ENCODE results near the gene SMARCA2. TPM values are rescaled to one million over a fixed set of nuclear protein-coding genes. Genes with fewer than 3 reads are reported as not detected.

The SMARCA2 gene
- total and polyA plus RNA-seq, 4 donors: 143 to 161 (median 152) TPM

GRCh38 chr9:2192356-2192979, 177.3 kb downstream of the SMARCA2 start:
- H3K36me3 ChIP-seq (ENCODE audit: control insufficient read depth, insufficient read depth, low read length): no peaks in the 10 kb centered on the region
- whole genome bisulfite sequencing (ENCODE audit: insufficient coverage): 40% methylated on average over 1 of the region's 5 CpGs
- no peak for DNase-seq (ENCODE audit: low read depth in 4 of 6, low spot score in 6 of 6)
- no peaks in the 10 kb centered on the region for H3K4me1 ChIP-seq (ENCODE audit: control insufficient read depth, insufficient read depth, low read length)
- no peak overlapping the region for H3K27ac ChIP-seq (ENCODE audit: low read depth, low read length)
- no peak overlapping the region for H3K4me3 ChIP-seq (ENCODE audit: low read depth, low read length)
- no peaks in the 10 kb centered on the region for H3K27me3 ChIP-seq (ENCODE audit: control insufficient read depth, insufficient read depth, low read length)
- no peaks in the 10 kb centered on the region for H3K9me3 ChIP-seq (ENCODE audit: control insufficient read depth, insufficient read depth, low read length)

DNA sequence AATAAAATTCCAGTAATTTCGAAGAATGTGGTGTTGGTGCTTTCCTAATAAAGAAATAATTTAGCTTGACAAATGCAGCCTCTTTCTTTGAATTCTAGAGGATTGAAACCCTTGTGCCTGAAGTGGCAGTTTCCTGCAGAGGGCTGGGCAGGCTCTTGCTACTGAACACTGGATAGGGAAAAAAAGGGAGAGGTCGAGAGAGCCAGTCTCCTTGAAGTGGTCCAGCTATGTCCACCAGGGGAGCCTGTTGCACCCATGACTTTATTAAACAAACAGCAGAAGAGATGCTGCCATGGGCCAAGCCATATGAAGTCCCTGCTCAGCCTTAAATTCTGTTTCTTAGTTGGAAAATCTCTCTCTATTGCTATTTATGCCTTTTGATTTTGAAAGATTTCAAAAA, 178.4 kb downstream of the SMARCA2 start:
- 40% methylated on average over 1 of the region's 2 CpGs for WGBS (ENCODE audit: insufficient coverage)
- H3K9me3 ChIP-seq (ENCODE audit: control insufficient read depth, insufficient read depth, low read length): no peaks in the 10 kb centered on the region
- no peak overlapping the region for H3K27ac ChIP-seq (ENCODE audit: low read depth, low read length)
- no peaks in the 10 kb centered on the region for H3K36me3 ChIP-seq (ENCODE audit: control insufficient read depth, insufficient read depth, low read length)
- H3K27me3 ChIP-seq (ENCODE audit: control insufficient read depth, insufficient read depth, low read length): no peaks in the 10 kb centered on the region
- H3K4me3 ChIP-seq (ENCODE audit: low read depth, low read length): no peak overlapping the region
- DNase-seq (ENCODE audit: low read depth in 4 of 6, low spot score in 6 of 6): no peak
- no peaks in the 10 kb centered on the region for H3K4me1 ChIP-seq (ENCODE audit: control insufficient read depth, insufficient read depth, low read length)

DNA sequence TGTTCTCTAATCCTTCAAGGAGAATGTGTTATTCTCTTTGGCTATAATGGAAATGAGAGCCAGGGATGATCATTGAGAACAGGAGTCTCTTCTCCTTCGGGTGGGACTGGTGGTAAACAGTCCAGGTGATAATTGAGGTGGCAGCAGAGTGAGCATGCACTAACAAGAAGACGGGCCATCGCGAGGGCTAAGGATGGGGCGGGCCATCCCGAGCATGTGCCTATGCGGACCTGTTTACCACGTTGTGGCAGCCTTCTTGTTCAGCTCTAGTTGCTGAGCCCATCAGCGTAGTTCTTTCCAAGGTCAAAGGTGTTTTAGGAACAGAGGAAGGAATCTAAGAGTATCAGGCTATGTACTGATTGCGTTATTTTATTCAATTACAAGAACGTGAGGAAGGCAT, 180.1 kb downstream of the SMARCA2 start:
- Histone ChIP-seq H3K27me3 (ENCODE audit: control insufficient read depth, insufficient read depth, low read length) (no peaks in the 10 kb centered on the region), H3K9me3 (ENCODE audit: control insufficient read depth, insufficient read depth, low read length) (no peaks in the 10 kb centered on the region), H3K4me3 (ENCODE audit: low read depth, low read length) (no peak overlapping the region), H3K36me3 (ENCODE audit: control insufficient read depth, insufficient read depth, low read length) (no peaks in the 10 kb centered on the region), H3K4me1 (ENCODE audit: control insufficient read depth, insufficient read depth, low read length) (no peaks in the 10 kb centered on the region), H3K27ac (ENCODE audit: low read depth, low read length) (no peak overlapping the region)
- 92% methylated on average over 9 of the region's 11 CpGs for WGBS (ENCODE audit: insufficient coverage)
- no peak for DNase-seq (ENCODE audit: low read depth in 4 of 6, low spot score in 6 of 6)

- Histone ChIP-seq H3K4me1 (ENCODE audit: control insufficient read depth, insufficient read depth, low read length) (no peaks in the 10 kb centered on the region), H3K27ac (ENCODE audit: low read depth, low read length) (no peak overlapping the region), H3K27me3 (ENCODE audit: control insufficient read depth, insufficient read depth, low read length) (no peaks in the 10 kb centered on the region), H3K36me3 (ENCODE audit: control insufficient read depth, insufficient read depth, low read length) (no peaks in the 10 kb centered on the region), H3K9me3 (ENCODE audit: control insufficient read depth, insufficient read depth, low read length) (peaks cover 2% of the 10 kb centered on the region), H3K4me3 (ENCODE audit: low read depth, low read length) (no peak overlapping the region)
- no CpG with 5 or more reads among the region's 2 CpGs for WGBS (ENCODE audit: insufficient coverage)
- no peak for DNase-seq (ENCODE audit: low read depth in 4 of 6, low spot score in 6 of 6)
These were observed 181.6 kb downstream of the SMARCA2 start for GRCh38 chr9:2196757-2197156.

DNA sequence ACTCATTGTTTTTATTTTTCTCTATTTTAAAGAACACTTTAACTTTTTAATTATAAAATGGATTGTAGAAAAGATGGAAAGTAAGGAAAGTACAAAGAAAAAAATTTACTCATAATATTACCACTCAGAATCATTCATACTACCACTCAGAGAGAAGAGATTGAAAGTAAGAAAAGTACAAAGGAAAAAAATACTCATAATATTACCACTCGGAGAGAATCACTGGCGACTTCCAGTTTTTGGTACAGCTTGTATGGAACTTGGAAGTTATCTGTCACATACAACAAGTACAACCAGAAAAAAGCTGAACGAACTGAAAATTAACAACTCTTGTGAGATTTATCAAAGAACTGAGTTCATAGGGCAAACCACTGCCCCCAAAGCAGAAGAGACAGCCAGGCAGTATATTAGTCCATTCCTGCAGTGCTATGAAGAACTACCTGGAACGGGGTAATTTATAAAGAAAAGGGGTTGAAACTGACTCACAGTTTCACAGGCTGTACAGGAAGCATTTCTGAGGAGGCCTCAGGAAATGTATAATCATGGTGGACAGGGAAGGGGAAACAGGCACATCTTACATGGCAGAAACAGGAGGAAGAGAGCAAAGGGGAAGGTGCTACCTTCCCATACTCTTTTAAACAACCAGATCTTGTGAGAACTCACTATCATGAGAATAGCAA, 183.9 kb downstream of the SMARCA2 start:
- Histone ChIP-seq H3K9me3 (ENCODE audit: control insufficient read depth, insufficient read depth, low read length) (peaks cover 2% of the 10 kb centered on the region), H3K27me3 (ENCODE audit: control insufficient read depth, insufficient read depth, low read length) (no peaks in the 10 kb centered on the region), H3K4me1 (ENCODE audit: control insufficient read depth, insufficient read depth, low read length) (no peaks in the 10 kb centered on the region), H3K36me3 (ENCODE audit: control insufficient read depth, insufficient read depth, low read length) (no peaks in the 10 kb centered on the region), H3K27ac (ENCODE audit: low read depth, low read length) (no peak overlapping the region), H3K4me3 (ENCODE audit: low read depth, low read length) (no peak overlapping the region)
- no peak for DNase-seq (ENCODE audit: low read depth in 4 of 6, low spot score in 6 of 6)
- WGBS (ENCODE audit: insufficient coverage): 100% methylated on average over 1 of the region's 4 CpGs

DNA sequence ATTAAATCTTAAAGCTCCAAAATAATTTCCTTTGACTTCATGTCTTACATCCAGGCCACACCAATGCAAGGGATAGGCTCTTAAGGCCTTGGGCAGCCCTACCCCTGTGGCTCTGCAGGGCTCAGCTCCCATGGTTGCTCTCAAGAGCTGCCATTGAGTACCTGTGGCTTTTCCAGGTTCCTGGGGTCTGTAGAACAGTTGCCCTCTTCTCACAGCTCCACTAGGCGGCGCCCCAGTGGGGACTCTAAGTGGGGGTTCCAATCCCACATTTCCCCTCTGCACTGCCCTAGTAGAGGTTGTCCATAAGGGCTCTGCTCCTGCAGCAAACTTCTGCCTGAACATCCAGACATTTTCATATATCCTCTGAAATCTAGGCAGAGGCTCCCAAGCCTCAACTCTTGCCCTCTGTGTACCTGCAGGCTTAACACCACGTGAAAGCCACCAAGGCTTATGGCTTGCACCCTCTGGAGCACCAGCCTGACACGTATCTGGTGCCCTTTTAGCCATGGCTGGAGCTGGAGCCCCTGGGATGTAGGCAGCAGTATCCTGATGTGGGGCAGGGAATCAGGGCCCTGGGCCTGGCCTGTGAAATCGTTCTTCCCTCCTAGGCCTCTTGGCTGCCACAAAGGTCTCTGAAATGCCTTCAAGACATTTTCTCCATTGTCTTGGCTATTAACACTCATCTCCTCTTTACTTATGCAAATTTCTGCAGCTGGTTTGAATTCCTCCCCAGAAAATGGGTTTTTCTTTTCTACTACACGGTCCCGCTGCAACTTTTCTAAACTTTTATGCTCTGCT, 185.1 kb downstream of the SMARCA2 start:
- Histone ChIP-seq H3K36me3 (ENCODE audit: control insufficient read depth, insufficient read depth, low read length) (no peaks in the 10 kb centered on the region), H3K27me3 (ENCODE audit: control insufficient read depth, insufficient read depth, low read length) (no peaks in the 10 kb centered on the region), H3K27ac (ENCODE audit: low read depth, low read length) (no peak overlapping the region), H3K4me1 (ENCODE audit: control insufficient read depth, insufficient read depth, low read length) (no peaks in the 10 kb centered on the region), H3K4me3 (ENCODE audit: low read depth, low read length) (no peak overlapping the region), H3K9me3 (ENCODE audit: control insufficient read depth, insufficient read depth, low read length) (peaks cover 2% of the 10 kb centered on the region)
- WGBS (ENCODE audit: insufficient coverage): 93% methylated on average over 7 of the region's 7 CpGs
- DNase-seq (ENCODE audit: low read depth in 4 of 6, low spot score in 6 of 6): no peak

DNA sequence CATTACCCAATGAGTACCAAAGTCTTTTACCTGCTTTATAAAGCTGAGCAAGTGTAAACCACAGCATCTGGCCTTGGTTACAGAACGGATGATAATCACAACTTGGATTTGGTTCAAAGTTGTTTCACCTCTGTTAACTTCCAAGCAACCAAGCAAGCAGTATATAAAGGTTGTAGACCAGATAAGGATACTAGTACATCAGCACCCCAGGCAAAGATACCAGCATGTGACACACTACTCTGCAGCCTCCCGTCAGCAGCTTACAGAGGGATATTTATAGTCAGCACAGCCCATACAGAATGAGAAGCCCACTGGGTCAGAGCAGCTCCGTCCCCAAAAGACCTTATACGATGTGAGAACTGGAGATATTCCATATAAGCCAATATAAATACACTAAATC, 193.3 kb downstream of the SMARCA2 start:
- Histone ChIP-seq H3K9me3 (ENCODE audit: control insufficient read depth, insufficient read depth, low read length) (no peaks in the 10 kb centered on the region), H3K4me3 (ENCODE audit: low read depth, low read length) (no peak overlapping the region), H3K36me3 (ENCODE audit: control insufficient read depth, insufficient read depth, low read length) (no peaks in the 10 kb centered on the region), H3K4me1 (ENCODE audit: control insufficient read depth, insufficient read depth, low read length) (no peaks in the 10 kb centered on the region), H3K27me3 (ENCODE audit: control insufficient read depth, insufficient read depth, low read length) (no peaks in the 10 kb centered on the region), H3K27ac (ENCODE audit: low read depth, low read length) (no peak overlapping the region)
- no peak for DNase-seq (ENCODE audit: low read depth in 4 of 6, low spot score in 6 of 6)
- 50% methylated on average over 2 of the region's 4 CpGs for WGBS (ENCODE audit: insufficient coverage)

DNA sequence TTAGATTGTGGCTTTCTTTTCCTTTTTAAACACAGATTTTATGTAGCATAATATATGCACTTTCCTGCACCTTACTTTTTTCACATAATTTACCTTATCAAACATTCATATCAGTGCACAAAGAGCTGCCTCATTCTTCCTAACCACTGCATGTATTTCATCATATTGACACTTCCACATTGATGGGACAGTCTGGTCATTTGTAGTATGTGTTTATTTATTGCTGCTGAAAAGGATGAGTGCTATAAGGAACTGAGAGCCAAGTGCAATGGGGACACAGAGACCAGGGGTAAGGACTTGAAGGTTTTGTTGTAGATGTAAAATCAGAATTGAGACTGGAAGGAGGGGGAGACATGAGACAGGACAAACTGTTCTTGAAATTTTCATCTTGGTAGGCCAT, 193.8 kb downstream of the SMARCA2 start:
- no peaks in the 10 kb centered on the region for H3K27me3 ChIP-seq (ENCODE audit: control insufficient read depth, insufficient read depth, low read length)
- H3K4me1 ChIP-seq (ENCODE audit: control insufficient read depth, insufficient read depth, low read length): no peaks in the 10 kb centered on the region
- H3K36me3 ChIP-seq (ENCODE audit: control insufficient read depth, insufficient read depth, low read length): no peaks in the 10 kb centered on the region
- no peak overlapping the region for H3K27ac ChIP-seq (ENCODE audit: low read depth, low read length)
- no peaks in the 10 kb centered on the region for H3K9me3 ChIP-seq (ENCODE audit: control insufficient read depth, insufficient read depth, low read length)
- no peak for DNase-seq (ENCODE audit: low read depth in 4 of 6, low spot score in 6 of 6)
- H3K4me3 ChIP-seq (ENCODE audit: low read depth, low read length): no peak overlapping the region

GRCh38 chr9:2209400-2209799, 194.3 kb downstream of the SMARCA2 start:
- Histone ChIP-seq H3K4me3 (ENCODE audit: low read depth, low read length) (no peak overlapping the region), H3K9me3 (ENCODE audit: control insufficient read depth, insufficient read depth, low read length) (no peaks in the 10 kb centered on the region), H3K27ac (ENCODE audit: low read depth, low read length) (no peak overlapping the region), H3K27me3 (ENCODE audit: control insufficient read depth, insufficient read depth, low read length) (no peaks in the 10 kb centered on the region), H3K4me1 (ENCODE audit: control insufficient read depth, insufficient read depth, low read length) (no peaks in the 10 kb centered on the region), H3K36me3 (ENCODE audit: control insufficient read depth, insufficient read depth, low read length) (no peaks in the 10 kb centered on the region)
- 76% methylated on average over 2 of the region's 2 CpGs for WGBS (ENCODE audit: insufficient coverage)
- DNase-seq (ENCODE audit: low read depth in 4 of 6, low spot score in 6 of 6): no peak

GRCh38 chr9:2210201-2210600, 195.1 kb downstream of the SMARCA2 start:
- Histone ChIP-seq H3K9me3 (ENCODE audit: control insufficient read depth, insufficient read depth, low read length) (no peaks in the 10 kb centered on the region), H3K36me3 (ENCODE audit: control insufficient read depth, insufficient read depth, low read length) (no peaks in the 10 kb centered on the region), H3K27ac (ENCODE audit: low read depth, low read length) (no peak overlapping the region), H3K4me3 (ENCODE audit: low read depth, low read length) (no peak overlapping the region), H3K4me1 (ENCODE audit: control insufficient read depth, insufficient read depth, low read length) (no peaks in the 10 kb centered on the region), H3K27me3 (ENCODE audit: control insufficient read depth, insufficient read depth, low read length) (no peaks in the 10 kb centered on the region)
- WGBS (ENCODE audit: insufficient coverage): no CpG with 5 or more reads among the region's 2 CpGs
- no peak for DNase-seq (ENCODE audit: low read depth in 4 of 6, low spot score in 6 of 6)
